Lung (tissue), 16 donors: ENCODE results near the gene CA7. TPM values are rescaled to one million over a fixed set of nuclear protein-coding genes. Genes with fewer than 3 reads are reported as not detected.

ENCODE experiments used
- ATAC-seq: fragments of 200-7000 bp; cut with Tn5 transposase; one replicate; pipeline ENCODE4 v1.9.1; 2020; ENCODE audit warnings: moderate number of reproducible peaks; ENCODE audit not compliant: insufficient read depth, low FRiP score
- DNase-seq, 3 donors: peaks; one replicate each; pipeline ENCODE4 v3.0.0-alpha.2; 2013 to 2017
- H3K27ac ChIP-seq, 2 donors: one replicate each; pipeline ENCODE4 v1.5.1; 2013; ENCODE audit warnings: mild to moderate bottlenecking in 2 of 2, moderate library complexity in 2 of 2, control low read depth in 1 of 2, inconsistent platforms in 1 of 2, low read depth in 1 of 2, low read length in 1 of 2
- H3K27me3 ChIP-seq, 3 donors: one replicate each; pipeline ENCODE4 v1.5.1; 2013; ENCODE audit warnings: low read length in 2 of 3; ENCODE audit not compliant: control insufficient read depth in 3 of 3, insufficient read depth in 3 of 3
- H3K36me3 ChIP-seq, 4 donors: one replicate each; pipeline ENCODE4 v1.5.1; 2013; ENCODE audit warnings: low read length in 4 of 4, mild to moderate bottlenecking in 1 of 4, moderate library complexity in 1 of 4; ENCODE audit not compliant: control insufficient read depth in 4 of 4, insufficient read depth in 4 of 4
- H3K4me1 ChIP-seq, 5 donors: one replicate each; pipeline ENCODE4 v1.5.1; 2013; ENCODE audit warnings: low read length in 5 of 5, mild to moderate bottlenecking in 2 of 5, moderate library complexity in 1 of 5; ENCODE audit not compliant: control insufficient read depth in 5 of 5, insufficient read depth in 5 of 5
- H3K4me3 ChIP-seq: one replicate; pipeline ENCODE4 v1.5.1; 2013; ENCODE audit warnings: mild to moderate bottlenecking, control low read depth, moderate library complexity
- H3K9ac ChIP-seq, 2 donors: one replicate each; pipeline ENCODE4 v1.5.1; 2013; ENCODE audit warnings: low read length in 2 of 2, control low read depth in 1 of 2; ENCODE audit not compliant: insufficient read depth in 1 of 2
- H3K9me3 ChIP-seq, 4 donors: one replicate each; pipeline ENCODE4 v1.5.1; 2013; ENCODE audit warnings: low read length in 3 of 4, mild to moderate bottlenecking in 1 of 4, moderate library complexity in 1 of 4; ENCODE audit not compliant: control insufficient read depth in 4 of 4, insufficient read depth in 3 of 4
- CTCF ChIP-seq: IDR thresholded peaks from 2 replicates; pipeline ENCODE4 v1.5.1; 2012; ENCODE audit warnings: mild to moderate bottlenecking; ENCODE audit errors: control extremely low read depth, extremely low read depth
- WGBS, 2 donors: extraction: QIAGEN DNeasy Blood & Tissue Kit; methylation state at CpG; one replicate each; pipeline ENCODE4 v1.1.7; 2013; 5-methylcytosine and 5-hydroxymethylcytosine counted together
- long read RNA-seq, 5 donors: transcript quantifications; one replicate each; lab custom pipeline, GENCODE V29; 2026
- polyA plus RNA-seq, 2 donors: library from polyadenylated mRNA; stranded (reverse); fragments of 200-250 nt; gene quantifications; one replicate each; pipeline ENCODE4 v1.2.1, GENCODE V29; 2013
- total RNA-seq, 2 donors: library from RNA; depleted of rRNA in 1 of 2; stranded (reverse); fragments of >200 nt in 1 of 2; gene quantifications; one replicate each; pipeline ENCODE4 v1.2.1, GENCODE V29; 2014 to 2021
- donor health status: control.
- donor health status: control.
- donor health status: Bipolar disorder and iron deficiency.
- donor health status: healthy.
- donor health status: DM: yes; HTN: yes; CAD: no.

The CA7 gene
- total RNA-seq: not detected
- not detected for polyA plus RNA-seq
- long read RNA-seq, donor 1: 0 reads
- long read RNA-seq, donor 2: 0 reads
- long read RNA-seq, donor 3: 0 reads
- long read RNA-seq, donor 4: 0 reads
- long read RNA-seq, donor 5: 0 reads

- DNase-seq (peak in 2 of 3 donors; percentile 14 to 28), ATAC-seq (peak; percentile 9)
- 1 to 2% methylated on average over 62 to 79 of the region's 79 CpGs for WGBS, 2 donors
- H3K27me3 ChIP-seq: peaks cover 0 to 44% (median 35%) of the 10 kb centered on the region in 3 donors
- no peak for TF ChIP-seq CTCF
- H3K9me3 ChIP-seq: peaks cover 0 to 3% (median 0%) of the 10 kb centered on the region in 4 donors
- H3K27ac ChIP-seq: no peak within 1 kb of the TSS
- H3K4me1 ChIP-seq: peaks cover 0 to 9% (median 0%) of the 10 kb centered on the region in 5 donors
- no peaks in the 10 kb centered on the region for H3K36me3 ChIP-seq
- H3K4me3 ChIP-seq: no peak within 1 kb of the TSS
- H3K9ac ChIP-seq: no peak within 1 kb of the TSS
Measured at GRCh38 chr16:66844342-66845079, at the start of gene CA7. TSS of gene CA7 (plus strand) at chr16:66844414. CDS start at chr16:66844488, 74 bp downstream.

- WGBS, 2 donors: 90 to 95% methylated on average over 2 of the region's 2 CpGs
- ATAC-seq: no peak
- H3K9me3 ChIP-seq: no peaks in the 10 kb centered on the region
- TF ChIP-seq CTCF: no peak
- H3K4me1 ChIP-seq: no peaks in the 10 kb centered on the region
- no peak overlapping the region for H3K27ac ChIP-seq
- H3K36me3 ChIP-seq: peaks cover 0 to 13% (median under 1%) of the 10 kb centered on the region in 4 donors
- H3K4me3 ChIP-seq: no peak overlapping the region
- H3K27me3 ChIP-seq: no peaks in the 10 kb centered on the region
- H3K9ac ChIP-seq: no peak overlapping the region
- DNase-seq: no peak
Measured at GRCh38 chr16:66798161-66798560, 46.1 kb upstream of the CA7 start.

DNA sequence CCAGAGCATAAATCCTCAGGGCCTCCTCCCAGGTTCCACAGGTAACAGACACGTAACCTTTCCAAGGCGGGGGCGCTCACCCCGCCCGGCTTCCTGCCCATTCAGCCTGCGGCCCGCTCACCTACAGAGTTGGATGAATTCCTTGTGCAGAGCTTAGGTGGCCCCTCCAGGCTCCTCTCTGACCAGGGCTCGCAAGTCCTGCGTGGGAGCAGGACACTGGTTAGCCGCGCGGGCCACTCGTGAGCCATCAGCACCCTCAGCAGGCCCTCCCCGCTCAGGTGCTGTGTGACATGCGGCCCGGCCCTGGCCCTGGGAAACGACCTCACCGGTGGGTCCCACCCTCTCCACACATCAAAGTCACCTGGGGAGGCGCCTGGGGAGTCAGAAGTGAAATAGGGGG, 43.4 kb upstream of the CA7 start:
- Histone ChIP-seq H3K4me1 (no peaks in the 10 kb centered on the region), H3K4me3 (no peak overlapping the region), H3K27me3 (no peaks in the 10 kb centered on the region), H3K27ac (no peak overlapping the region), H3K9me3 (no peaks in the 10 kb centered on the region), H3K9ac (no peak overlapping the region), H3K36me3 (peaks cover 13 to 22% (median 15%) of the 10 kb centered on the region in 4 donors)
- DNase-seq (no peak), ATAC-seq (no peak)
- WGBS, 2 donors: 94 to 96% methylated on average over 19 of the region's 19 CpGs
- no peak for TF ChIP-seq CTCF
